GM18517 (cell line): Measurements from ENCODE around the gene CTAGE9.
"Not testable (repeated sequence)": the region's sequence is repeated elsewhere in the genome, so short reads cannot be mapped to it uniquely, and the experiment has no call there.

Source experiments
- ATAC-seq: cut with Tn5 transposase; IDR thresholded peaks from one replicate; pipeline ENCODE4 v1.9.1; 2021; ENCODE audit warnings: mild to moderate bottlenecking, moderate library complexity; ENCODE audit not compliant: unreplicated experiment

Gene CTAGE9

GRCh38 chr6:131729550-131729949 lies 18.7 kb upstream of the CTAGE9 start:
- ATAC-seq, result no peak

- no peak for ATAC-seq
These were observed 17.6 kb upstream of the CTAGE9 start for GRCh38 chr6:131728296-131728939.

GRCh38 chr6:131727868-131728267 lies 17.1 kb upstream of the CTAGE9 start:
- ATAC-seq, result no peak

- ATAC-seq, result no peak
These were observed 16.6 kb upstream of the CTAGE9 start for GRCh38 chr6:131727467-131727866.

- no peak for ATAC-seq
These were observed 13.3 kb upstream of the CTAGE9 start for GRCh38 chr6:131724114-131724513.

GRCh38 chr6:131721161-131721560 lies 10.3 kb upstream of the CTAGE9 start:
- ATAC-seq, result no peak

GRCh38 chr6:131717836-131718542 lies 7.2 kb upstream of the CTAGE9 start:
- ATAC-seq, result no peak

GRCh38 chr6:131715567-131715966 lies 4.8 kb upstream of the CTAGE9 start:
- ATAC-seq, result not testable (repeated sequence)

- not testable (repeated sequence) for ATAC-seq
These were observed 6.9 kb downstream of the CTAGE9 start for GRCh38 chr6:131703905-131704304.

GRCh38 chr6:131700851-131701250 lies 10.0 kb downstream of the CTAGE9 start:
- ATAC-seq, result not testable (repeated sequence)

GRCh38 chr6:131696956-131697355 lies 13.9 kb downstream of the CTAGE9 start:
- no peak for ATAC-seq

GRCh38 chr6:131694832-131695426 lies 15.9 kb downstream of the CTAGE9 start:
- ATAC-seq, result no peak

GRCh38 chr6:131693384-131693783 lies 17.4 kb downstream of the CTAGE9 start:
- no peak for ATAC-seq

- ATAC-seq, result no peak
These were observed 18.2 kb downstream of the CTAGE9 start for GRCh38 chr6:131692589-131692988.

GRCh38 chr6:131692031-131692430 lies 18.8 kb downstream of the CTAGE9 start:
- no peak for ATAC-seq

GRCh38 chr6:131688286-131688685 lies 22.5 kb downstream of the CTAGE9 start:
- peak; percentile 47 for ATAC-seq

GRCh38 chr6:131687022-131687421 lies 23.8 kb downstream of the CTAGE9 start:
- ATAC-seq, result no peak

GRCh38 chr6:131685266-131685780 lies 25.5 kb downstream of the CTAGE9 start:
- ATAC-seq, result peak; percentile 67

- peak; percentile 72 for ATAC-seq
These were observed 27.3 kb downstream of the CTAGE9 start for GRCh38 chr6:131683479-131683878.

GRCh38 chr6:131682442-131682841 lies 28.4 kb downstream of the CTAGE9 start:
- ATAC-seq, result no peak

GRCh38 chr6:131681585-131681984 lies 29.2 kb downstream of the CTAGE9 start:
- ATAC-seq, result no peak

- ATAC-seq, result no peak
These were observed 29.9 kb downstream of the CTAGE9 start for GRCh38 chr6:131680868-131681267.
